Measurements from ENCODE around the gene BIRC6. TPM values are rescaled to one million over a fixed set of nuclear protein-coding genes. Genes with fewer than 3 reads are reported as not detected.

BIRC6 gene
- total RNA-seq, 6 experiments from 2014 or later = 43.1 to 63.5 (median 47.2) TPM

- WGBS (ENCODE audit: insufficient coverage, low coverage, low lambda C conversion rate, missing lambda C conversion rate) = 75% methylated on average over 5 of the region's 5 CpGs
- Histone ChIP-seq H3K9me3 (no peaks in the 10 kb centered on the region), H3K27me3 (no peaks in the 10 kb centered on the region), H3K4me3 (no peak overlapping the region), H3K4me1 (peaks cover 0 to 33% (median 6%) of the 10 kb centered on the region in 4 donors), H3K27ac (no peak overlapping the region), H3K36me3 (no peaks in the 10 kb centered on the region)
- no peak for ATAC-seq
- TF ChIP-seq POLR2A (IDR thresholded peaks at IDR 0.05) = no peak
- no peak for TF ChIP-seq CTCF (IDR thresholded peaks at IDR 0.05)
- intact Hi-C loops (cut with DNase I) = no loop called here
- DNase-seq = no peak
Observed at GRCh38 chr2:32424739-32425138, 67.9 kb downstream of the BIRC6 start.

DNA sequence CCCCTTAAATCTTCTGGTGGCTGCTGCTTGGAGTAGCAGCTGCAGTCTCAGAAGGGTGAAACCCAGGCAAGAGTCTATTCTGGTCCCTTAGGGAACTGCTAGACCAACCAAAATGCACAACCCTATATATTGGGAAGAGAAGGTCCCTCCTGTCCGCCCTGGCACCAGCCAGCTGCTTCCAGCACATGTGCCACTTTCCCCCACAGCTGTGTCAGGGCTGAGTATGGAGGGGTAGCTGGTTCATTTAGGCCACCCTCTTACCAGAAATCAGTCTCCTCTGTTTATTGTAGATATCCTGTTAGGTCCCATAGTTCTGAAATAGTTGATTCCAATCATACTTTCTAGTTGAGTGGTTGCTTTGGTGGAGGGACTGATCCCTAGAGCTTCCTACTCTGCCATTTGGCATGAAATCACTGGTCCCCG is 68.9 kb downstream of the BIRC6 start:
- DNase-seq (no peak), ATAC-seq (no peak)
- intact Hi-C loops (cut with DNase I) = no loop called here
- Histone ChIP-seq H3K9me3 (no peaks in the 10 kb centered on the region), H3K4me3 (no peak overlapping the region), H3K36me3 (no peaks in the 10 kb centered on the region), H3K27ac (no peak overlapping the region), H3K27me3 (no peaks in the 10 kb centered on the region), H3K4me1 (peaks cover 0 to 29% (median 5%) of the 10 kb centered on the region in 4 donors)
- TF ChIP-seq CTCF (IDR thresholded peaks at IDR 0.05) = no peak
- no peak for TF ChIP-seq POLR2A (IDR thresholded peaks at IDR 0.05)
- WGBS (ENCODE audit: insufficient coverage, low coverage, low lambda C conversion rate, missing lambda C conversion rate) = 33% methylated on average over 1 of the region's 2 CpGs

DNA sequence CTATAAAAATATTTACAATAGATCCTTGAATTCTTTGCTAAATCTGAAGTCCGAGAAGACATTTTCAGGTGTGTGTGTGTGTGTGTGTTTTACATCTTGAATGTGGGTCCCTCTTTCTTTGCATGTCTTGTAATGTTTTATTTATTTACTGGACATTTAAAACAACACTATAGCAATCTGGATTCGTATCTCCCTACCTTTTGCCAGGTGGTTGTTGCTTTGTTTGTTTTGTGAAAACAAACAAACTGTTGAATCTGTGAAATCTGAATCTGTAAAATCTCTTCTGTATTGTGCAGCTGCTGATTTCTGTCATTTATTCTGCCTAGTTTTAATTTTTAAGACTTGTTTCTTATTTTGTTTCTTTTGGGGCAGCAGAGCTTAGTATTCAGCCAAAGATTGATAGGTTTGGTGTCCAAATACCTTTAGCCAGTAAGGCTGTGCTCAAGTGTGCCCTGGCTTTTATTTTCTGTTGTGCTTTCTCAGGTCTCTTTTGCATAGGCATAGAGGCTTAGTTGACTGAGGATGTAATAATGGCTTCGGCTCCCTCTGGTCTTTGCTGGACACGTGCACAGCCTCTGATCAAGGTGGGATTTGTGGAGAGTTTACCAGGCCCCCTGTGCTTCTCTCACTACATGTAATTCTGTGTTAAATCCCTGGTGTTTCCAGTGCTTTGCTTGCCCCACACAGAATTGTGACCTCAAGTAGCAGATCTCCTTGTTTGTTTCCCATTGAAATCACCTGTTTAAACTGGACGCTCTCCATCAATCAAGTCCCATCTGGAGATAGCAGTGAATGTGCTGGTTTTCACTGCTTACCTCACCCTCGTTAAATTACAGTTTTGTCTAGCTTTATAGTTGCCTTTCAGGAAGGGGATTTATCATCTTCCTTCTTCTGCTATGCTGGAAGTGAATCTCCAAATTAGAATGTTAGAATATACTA is 71.1 kb downstream of the BIRC6 start:
- Histone ChIP-seq H3K4me1 (peaks cover 0 to 26% (median 4%) of the 10 kb centered on the region in 4 donors), H3K4me3 (no peak overlapping the region), H3K9me3 (no peaks in the 10 kb centered on the region), H3K27ac (peak overlapping the region; percentile 53 to 72 (median 67)), H3K36me3 (peaks cover 0 to 12% (median 0%) of the 10 kb centered on the region in 4 donors), H3K27me3 (no peaks in the 10 kb centered on the region)
- peak; percentile 95 to 98 (median 97) for ATAC-seq
- 30% methylated on average over 6 of the region's 6 CpGs for WGBS (ENCODE audit: insufficient coverage, low coverage, low lambda C conversion rate, missing lambda C conversion rate)
- intact Hi-C loops (cut with DNase I) = no loop called here
- no peak for DNase-seq
- TF ChIP-seq CTCF (IDR thresholded peaks at IDR 0.05) (no peak), POLR2A (IDR thresholded peaks at IDR 0.05) (no peak)

DNA sequence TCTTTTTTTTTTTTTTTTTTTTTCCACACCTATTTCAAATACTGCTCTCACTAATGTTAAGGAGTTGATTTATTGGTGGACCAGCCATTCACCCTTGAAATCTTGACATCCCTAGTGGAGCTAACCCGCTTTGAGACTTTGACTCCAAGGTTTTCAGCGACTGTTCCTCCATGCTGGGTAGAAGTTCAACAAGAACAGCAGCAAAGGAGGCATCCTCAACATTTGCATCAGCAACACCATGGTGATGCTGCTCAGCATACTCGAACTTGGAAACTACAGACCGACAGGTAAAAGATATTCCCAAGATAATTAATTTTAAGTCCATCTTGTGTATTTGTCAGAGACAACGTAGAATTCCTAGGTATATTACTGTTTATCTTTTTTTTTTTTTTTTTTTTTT is 74.0 kb downstream of the BIRC6 start:
- Histone ChIP-seq H3K4me3 (no peak overlapping the region), H3K27me3 (no peaks in the 10 kb centered on the region), H3K9me3 (no peaks in the 10 kb centered on the region), H3K4me1 (peaks cover 0 to 26% (median 4%) of the 10 kb centered on the region in 4 donors), H3K36me3 (peaks cover 0 to 16% (median 0%) of the 10 kb centered on the region in 4 donors), H3K27ac (no peak overlapping the region)
- DNase-seq = no peak
- WGBS (ENCODE audit: insufficient coverage, low coverage, low lambda C conversion rate, missing lambda C conversion rate) = 97% methylated on average over 4 of the region's 5 CpGs
- TF ChIP-seq CTCF (IDR thresholded peaks at IDR 0.05) (no peak), POLR2A (IDR thresholded peaks at IDR 0.05) (no peak)
- intact Hi-C loops (cut with DNase I) = no loop called here
- ATAC-seq = no peak
